ENCODE measurements around the gene BBOF1. TPM values are rescaled to one million over a fixed set of nuclear protein-coding genes. Genes with fewer than 3 reads are reported as not detected.

The BBOF1 gene
- total RNA-seq, 1 experiment from 2014 or later: 6.8 TPM

GRCh38 chr14:74008843-74009499 lies 10.2 kb upstream of the BBOF1 start:
- Histone ChIP-seq H3K27me3 (ENCODE audit: insufficient read depth, low read depth) (no peaks in the 10 kb centered on the region), H4K20me1 (ENCODE audit: insufficient read depth) (no peaks in the 10 kb centered on the region), H3K79me2 (ENCODE audit: low read depth) (no peaks in the 10 kb centered on the region), H2AFZ (no peak overlapping the region), H3K4me3 (no peak overlapping the region), H3K27ac (no peak overlapping the region), H3K4me2 (no peak overlapping the region), H3K4me1 (replicated peaks; ENCODE audit: insufficient read depth) (no peaks in the 10 kb centered on the region), H3F3A (ENCODE audit: insufficient read depth, low read depth) (no peaks in the 10 kb centered on the region; the same call in 1 of the 2 replicates), H3K9me3 (ENCODE audit: insufficient read depth, low read depth) (no peaks in the 10 kb centered on the region), H3K36me3 (ENCODE audit: low read depth) (no peaks in the 10 kb centered on the region), H3K9me2 (ENCODE audit: insufficient read depth) (no peaks in the 10 kb centered on the region)
- no TSS peak for BruUV-seq (replicated peaks)
- ChIA-PET POLR2A (ENCODE audit: unreplicated experiment) (no interaction called here), CTCF (no interaction called here)
- intact Hi-C loops (cut with micrococcal nuclease; ENCODE audit: unreplicated experiment): no loop called here
- TF ChIP-seq CTCF (conservative IDR thresholded peaks at IDR 0.05): no peak
- no peak for DNase-seq

GRCh38 chr14:74014299-74014698 lies 4.8 kb upstream of the BBOF1 start:
- H3K79me2 ChIP-seq (ENCODE audit: low read depth): no peaks in the 10 kb centered on the region
- H2AFZ ChIP-seq: no peak overlapping the region
- H3K36me3 ChIP-seq (ENCODE audit: low read depth): no peaks in the 10 kb centered on the region
- H3K27me3 ChIP-seq (ENCODE audit: insufficient read depth, low read depth): no peaks in the 10 kb centered on the region
- no peaks in the 10 kb centered on the region for H4K20me1 ChIP-seq (ENCODE audit: insufficient read depth)
- TF ChIP-seq EZH2 (IDR thresholded peaks at IDR 0.05; ENCODE audit: low read depth): no peak
- TF ChIP-seq CTCF (conservative IDR thresholded peaks at IDR 0.05): no peak
- intact Hi-C loops (cut with micrococcal nuclease; ENCODE audit: unreplicated experiment): no loop called here
- CTCF ChIA-PET: no interaction called here
- H3K4me1 ChIP-seq (replicated peaks; ENCODE audit: insufficient read depth): peaks cover 8% of the 10 kb centered on the region; the same call in 1 of the 2 replicates
- no peak overlapping the region for H3K4me3 ChIP-seq
- H3F3A ChIP-seq (ENCODE audit: insufficient read depth, low read depth): peaks cover 14% of the 10 kb centered on the region; the same call in 1 of the 2 replicates
- H3K9me2 ChIP-seq (ENCODE audit: insufficient read depth): no peaks in the 10 kb centered on the region
- BruUV-seq (replicated peaks): no TSS peak
- POLR2A ChIA-PET (ENCODE audit: unreplicated experiment): no interaction called here
- H3K9me3 ChIP-seq (ENCODE audit: insufficient read depth, low read depth): no peaks in the 10 kb centered on the region
- H3K4me2 ChIP-seq: no peak overlapping the region
- DNase-seq: no peak
- no peak overlapping the region for H3K27ac ChIP-seq

- ChIA-PET POLR2A (ENCODE audit: unreplicated experiment) (no interaction called here), CTCF (no interaction called here)
- H3K27ac ChIP-seq: no peak overlapping the region
These were observed 4.0 kb upstream of the BBOF1 start for GRCh38 chr14:74015176-74015575.

More at GRCh38 chr14:74015176-74015575, 4.0 kb upstream of the BBOF1 start:
- peaks cover 23% of the 10 kb centered on the region; the same call in 1 of the 2 replicates for H3F3A ChIP-seq (ENCODE audit: insufficient read depth, low read depth)
- TF ChIP-seq CTCF (conservative IDR thresholded peaks at IDR 0.05) (no peak), EZH2 (IDR thresholded peaks at IDR 0.05; ENCODE audit: low read depth) (no peak)
- intact Hi-C loops (cut with micrococcal nuclease; ENCODE audit: unreplicated experiment): no loop called here
- no TSS peak for BruUV-seq (replicated peaks)
- H3K9me2 ChIP-seq (ENCODE audit: insufficient read depth): no peaks in the 10 kb centered on the region
- no peak overlapping the region for H3K4me3 ChIP-seq
- no peaks in the 10 kb centered on the region for H3K9me3 ChIP-seq (ENCODE audit: insufficient read depth, low read depth)
- no peaks in the 10 kb centered on the region for H4K20me1 ChIP-seq (ENCODE audit: insufficient read depth)
- H3K27me3 ChIP-seq (ENCODE audit: insufficient read depth, low read depth): no peaks in the 10 kb centered on the region
- H3K4me2 ChIP-seq: no peak overlapping the region
- H3K36me3 ChIP-seq (ENCODE audit: low read depth): no peaks in the 10 kb centered on the region
- H3K4me1 ChIP-seq (replicated peaks; ENCODE audit: insufficient read depth): peaks cover 8% of the 10 kb centered on the region
- no peak for DNase-seq
- no peaks in the 10 kb centered on the region for H3K79me2 ChIP-seq (ENCODE audit: low read depth)
- H2AFZ ChIP-seq: no peak overlapping the region

Data from PC-9 (cell line).